PFSK-1 (cell line): Measurements from ENCODE around the gene ODF2.

Experiments used
- FOXP2 ChIP-seq: optimal IDR thresholded peaks from 2 replicates; pipeline ENCODE3; 2011; ENCODE audit warnings: borderline replicate concordance, control low read depth, inconsistent platforms; ENCODE audit not compliant: insufficient read depth; ENCODE audit errors: extremely low read length, extremely low read depth
- POLR2AphosphoS5 ChIP-seq: IDR thresholded peaks from 2 replicates; pipeline ENCODE4 v1.6.1; 2012; ENCODE audit warnings: low read depth, mild to moderate bottlenecking, control low read depth, low read length, moderate library complexity
- SIN3A ChIP-seq: IDR thresholded peaks from 2 replicates; pipeline ENCODE4 v1.6.1; 2012; ENCODE audit warnings: mild to moderate bottlenecking, low read length, moderate library complexity, borderline replicate concordance; ENCODE audit not compliant: insufficient read depth
- TAF1 ChIP-seq: IDR thresholded peaks from 2 replicates; pipeline ENCODE4 v1.6.1; 2012; ENCODE audit warnings: low read length, control low read depth, borderline replicate concordance; ENCODE audit not compliant: insufficient read depth
- TF ChIP-seq, protein P1 (sequence below), 2 experiments: IDR thresholded peaks; 2 replicates each; pipeline versions ENCODE4 v1.6.1 to v1.8.0; 2011 to 2012; ENCODE audit warnings: low read depth in 2 of 2, low read length in 2 of 2, control low read depth in 1 of 2, inconsistent platforms in 1 of 2, mild to moderate bottlenecking in 1 of 2, moderate library complexity in 1 of 2; ENCODE audit not compliant: insufficient read depth in 1 of 2

ODF2 gene

DNA sequence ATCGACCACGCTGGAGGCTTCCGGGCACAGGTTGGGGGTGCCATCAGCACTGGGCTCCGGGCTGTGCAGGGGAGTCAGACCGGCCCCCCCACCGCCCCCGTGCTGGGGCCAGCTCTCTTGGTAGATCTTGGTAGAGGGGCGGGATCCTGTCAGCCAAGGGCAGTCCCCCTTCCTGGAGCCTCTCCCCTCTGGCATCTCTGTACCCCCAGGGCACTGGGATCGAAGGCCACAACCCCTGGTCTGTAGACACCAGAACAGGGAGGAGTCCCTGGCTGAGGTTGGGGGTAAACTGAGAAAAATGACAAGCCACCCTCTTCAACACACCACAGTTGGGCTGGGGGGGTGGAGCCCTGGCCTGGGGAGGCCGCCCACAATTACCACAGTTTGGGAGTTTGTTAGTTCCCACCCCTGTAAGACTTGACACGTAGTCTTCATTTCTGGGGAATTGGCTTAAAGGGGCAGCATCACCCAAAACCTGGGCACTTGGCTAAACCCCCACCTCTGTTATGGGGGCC is 34.3 kb upstream of the ODF2 start:
- TF ChIP-seq POLR2AphosphoS5 (no peak), FOXP2 (no peak), SIN3A (no peak), TAF1 (no peak)
- TF ChIP-seq, protein P1, sequence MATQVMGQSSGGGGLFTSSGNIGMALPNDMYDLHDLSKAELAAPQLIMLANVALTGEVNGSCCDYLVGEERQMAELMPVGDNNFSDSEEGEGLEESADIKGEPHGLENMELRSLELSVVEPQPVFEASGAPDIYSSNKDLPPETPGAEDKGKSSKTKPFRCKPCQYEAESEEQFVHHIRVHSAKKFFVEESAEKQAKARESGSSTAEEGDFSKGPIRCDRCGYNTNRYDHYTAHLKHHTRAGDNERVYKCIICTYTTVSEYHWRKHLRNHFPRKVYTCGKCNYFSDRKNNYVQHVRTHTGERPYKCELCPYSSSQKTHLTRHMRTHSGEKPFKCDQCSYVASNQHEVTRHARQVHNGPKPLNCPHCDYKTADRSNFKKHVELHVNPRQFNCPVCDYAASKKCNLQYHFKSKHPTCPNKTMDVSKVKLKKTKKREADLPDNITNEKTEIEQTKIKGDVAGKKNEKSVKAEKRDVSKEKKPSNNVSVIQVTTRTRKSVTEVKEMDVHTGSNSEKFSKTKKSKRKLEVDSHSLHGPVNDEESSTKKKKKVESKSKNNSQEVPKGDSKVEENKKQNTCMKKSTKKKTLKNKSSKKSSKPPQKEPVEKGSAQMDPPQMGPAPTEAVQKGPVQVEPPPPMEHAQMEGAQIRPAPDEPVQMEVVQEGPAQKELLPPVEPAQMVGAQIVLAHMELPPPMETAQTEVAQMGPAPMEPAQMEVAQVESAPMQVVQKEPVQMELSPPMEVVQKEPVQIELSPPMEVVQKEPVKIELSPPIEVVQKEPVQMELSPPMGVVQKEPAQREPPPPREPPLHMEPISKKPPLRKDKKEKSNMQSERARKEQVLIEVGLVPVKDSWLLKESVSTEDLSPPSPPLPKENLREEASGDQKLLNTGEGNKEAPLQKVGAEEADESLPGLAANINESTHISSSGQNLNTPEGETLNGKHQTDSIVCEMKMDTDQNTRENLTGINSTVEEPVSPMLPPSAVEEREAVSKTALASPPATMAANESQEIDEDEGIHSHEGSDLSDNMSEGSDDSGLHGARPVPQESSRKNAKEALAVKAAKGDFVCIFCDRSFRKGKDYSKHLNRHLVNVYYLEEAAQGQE (IDR thresholded peaks at IDR 0.05; ENCODE audit: insufficient read depth in 1 of 2, low read depth in 2 of 2, low read length in 2 of 2): no peak

DNA sequence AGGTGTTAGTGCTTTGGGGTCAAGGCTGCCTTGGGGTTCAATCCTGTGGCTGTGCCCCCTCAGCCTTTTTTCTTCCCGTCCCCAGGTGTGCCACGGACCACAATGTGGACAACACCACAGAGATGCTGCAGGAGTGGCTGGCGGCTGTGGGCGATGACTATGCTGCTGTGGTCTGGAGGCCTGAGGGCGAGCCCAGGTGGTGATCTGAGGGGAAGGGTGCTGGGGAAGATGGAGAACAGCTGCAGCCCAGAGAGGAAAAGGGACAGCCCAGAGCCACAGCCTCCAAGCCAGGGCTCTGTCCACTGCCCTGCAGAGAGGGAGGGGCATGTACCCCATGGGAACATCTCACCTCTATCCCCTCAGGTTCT is 33.0 kb upstream of the ODF2 start:
- TF ChIP-seq POLR2AphosphoS5 (no peak), TAF1 (no peak), FOXP2 (no peak), SIN3A (no peak)
- TF ChIP-seq, protein P1 (IDR thresholded peaks at IDR 0.05; ENCODE audit: insufficient read depth in 1 of 2, low read depth in 2 of 2, low read length in 2 of 2): no peak

DNA sequence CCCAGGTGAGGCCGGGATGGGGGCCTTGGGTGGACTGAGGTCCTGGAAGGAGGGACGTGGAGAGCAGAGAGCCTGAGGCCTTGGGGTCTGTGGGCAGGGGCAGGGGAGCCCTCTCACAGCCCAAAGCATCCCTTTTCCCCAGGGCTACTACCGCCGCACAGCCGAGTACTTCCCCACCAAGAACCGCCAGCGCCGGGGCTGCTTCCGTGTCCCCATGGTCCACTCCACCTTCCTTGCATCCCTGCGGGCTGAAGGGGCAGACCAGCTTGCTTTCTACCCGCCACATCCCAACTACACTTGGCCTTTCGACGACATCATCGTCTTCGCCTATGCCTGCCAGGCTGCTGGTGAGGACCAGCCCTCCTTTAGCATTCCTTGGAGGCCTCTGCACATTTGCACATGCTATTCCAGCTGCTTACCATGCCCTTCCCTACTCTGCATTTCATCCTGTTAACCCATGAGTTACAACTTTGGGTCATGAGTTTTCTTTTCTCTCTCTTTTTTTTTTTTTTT is 31.5 kb upstream of the ODF2 start:
- TF ChIP-seq TAF1 (no peak), POLR2AphosphoS5 (no peak), SIN3A (no peak), FOXP2 (no peak)
- TF ChIP-seq, protein P1 (IDR thresholded peaks at IDR 0.05; ENCODE audit: insufficient read depth in 1 of 2, low read depth in 2 of 2, low read length in 2 of 2): no peak

DNA sequence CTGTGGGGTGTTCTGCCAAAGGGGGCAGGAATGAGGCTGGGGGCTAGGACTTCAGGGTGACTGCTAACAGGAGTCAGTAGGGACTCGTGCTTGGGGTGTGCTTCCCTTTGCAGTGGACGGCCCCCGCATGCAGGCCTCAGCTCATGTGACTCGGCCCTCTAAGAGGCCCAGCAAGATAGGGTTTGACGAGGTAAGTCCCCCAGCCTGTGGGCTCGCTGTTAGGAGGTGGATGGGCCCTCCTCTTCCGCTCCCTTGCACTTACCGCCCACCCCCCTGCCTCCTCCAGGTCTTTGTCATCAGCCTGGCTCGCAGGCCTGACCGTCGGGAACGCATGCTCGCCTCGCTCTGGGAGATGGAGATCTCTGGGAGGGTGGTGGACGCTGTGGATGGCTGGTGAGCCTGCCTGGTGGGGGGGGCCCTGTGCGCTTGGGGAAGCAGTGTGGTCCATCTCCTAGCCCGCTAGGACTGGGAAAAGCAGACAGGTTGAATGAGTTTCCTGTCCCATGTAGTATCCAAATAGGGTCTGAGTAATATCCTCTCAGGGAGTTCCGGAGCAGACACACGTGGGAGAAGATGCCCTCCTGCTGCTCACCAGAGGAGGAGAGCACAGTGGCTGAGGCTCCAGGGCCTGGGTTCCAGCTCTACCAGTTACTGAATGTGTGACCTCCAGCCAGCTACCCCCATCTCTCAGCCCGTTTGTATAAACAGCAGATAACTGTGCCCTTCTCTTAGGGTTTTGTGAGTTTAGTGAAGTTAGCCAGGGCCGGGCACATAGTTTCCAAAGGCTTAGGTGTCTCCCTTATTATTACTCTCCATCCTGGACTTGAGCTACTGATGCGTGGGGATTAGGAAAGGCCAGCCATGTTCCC is 26.9 kb upstream of the ODF2 start:
- TF ChIP-seq FOXP2 (no peak), SIN3A (no peak), TAF1 (no peak), POLR2AphosphoS5 (no peak; the same call in 1 of the 2 replicates)
- TF ChIP-seq, protein P1 (IDR thresholded peaks at IDR 0.05; ENCODE audit: insufficient read depth in 1 of 2, low read depth in 2 of 2, low read length in 2 of 2): no peak
